VCaP (cell line): ENCODE measurements around the gene ENTPD1.

Source experiments
- H3K27ac ChIP-seq: fragments of 450-650 bp; 2 replicates; pipeline ENCODE4 v1.5.1; 2017
- TF ChIP-seq, protein P1 (sequence below): fragments of 450-650 bp; conservative IDR thresholded peaks from 2 replicates; pipeline ENCODE4 v1.5.1; 2017; ENCODE audit warnings: mild to moderate bottlenecking, moderate library complexity

The ENTPD1 gene

DNA sequence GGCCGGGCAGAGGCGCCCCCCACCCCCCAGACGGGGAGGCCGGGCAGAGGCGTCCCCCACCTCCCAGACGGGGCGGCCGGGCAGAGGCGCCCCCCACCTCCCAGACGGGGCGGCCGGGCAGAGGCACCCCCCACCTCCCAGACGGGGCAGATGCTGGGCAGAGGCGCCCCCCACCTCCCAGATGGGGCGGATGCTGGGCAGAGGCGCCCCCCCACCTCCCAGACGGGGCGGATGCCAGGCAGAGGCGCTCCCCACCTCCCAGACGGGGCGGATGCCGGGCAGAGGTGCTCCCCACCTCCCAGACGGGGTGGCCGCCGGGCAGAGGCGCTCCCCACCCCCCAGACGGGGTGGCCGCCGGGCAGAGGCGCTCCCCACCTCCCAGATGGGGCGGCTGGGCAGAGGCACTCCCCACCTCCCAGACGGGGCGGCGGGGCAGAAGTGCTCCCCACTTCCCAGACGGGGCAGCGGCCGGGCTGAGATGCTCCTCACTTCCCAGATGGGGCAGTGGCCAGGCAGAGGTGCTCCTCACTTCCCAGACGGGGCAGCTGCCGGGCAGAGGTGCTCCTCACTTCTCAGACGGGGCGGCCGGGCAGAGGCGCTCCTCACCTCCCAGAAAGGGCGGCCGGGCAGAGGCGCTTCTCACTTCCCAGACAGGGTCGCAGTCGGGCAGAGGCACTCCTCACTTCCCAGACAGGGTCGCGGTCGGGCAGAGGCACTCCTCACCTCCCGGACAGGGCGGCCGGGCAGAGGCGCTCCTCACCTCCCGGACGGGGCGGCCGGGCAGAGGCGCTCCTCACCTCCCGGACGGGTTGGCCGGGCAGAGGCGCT, 53.6 kb downstream of the ENTPD1 start:
- no peak overlapping the region for H3K27ac ChIP-seq
- TF ChIP-seq, protein P1, sequence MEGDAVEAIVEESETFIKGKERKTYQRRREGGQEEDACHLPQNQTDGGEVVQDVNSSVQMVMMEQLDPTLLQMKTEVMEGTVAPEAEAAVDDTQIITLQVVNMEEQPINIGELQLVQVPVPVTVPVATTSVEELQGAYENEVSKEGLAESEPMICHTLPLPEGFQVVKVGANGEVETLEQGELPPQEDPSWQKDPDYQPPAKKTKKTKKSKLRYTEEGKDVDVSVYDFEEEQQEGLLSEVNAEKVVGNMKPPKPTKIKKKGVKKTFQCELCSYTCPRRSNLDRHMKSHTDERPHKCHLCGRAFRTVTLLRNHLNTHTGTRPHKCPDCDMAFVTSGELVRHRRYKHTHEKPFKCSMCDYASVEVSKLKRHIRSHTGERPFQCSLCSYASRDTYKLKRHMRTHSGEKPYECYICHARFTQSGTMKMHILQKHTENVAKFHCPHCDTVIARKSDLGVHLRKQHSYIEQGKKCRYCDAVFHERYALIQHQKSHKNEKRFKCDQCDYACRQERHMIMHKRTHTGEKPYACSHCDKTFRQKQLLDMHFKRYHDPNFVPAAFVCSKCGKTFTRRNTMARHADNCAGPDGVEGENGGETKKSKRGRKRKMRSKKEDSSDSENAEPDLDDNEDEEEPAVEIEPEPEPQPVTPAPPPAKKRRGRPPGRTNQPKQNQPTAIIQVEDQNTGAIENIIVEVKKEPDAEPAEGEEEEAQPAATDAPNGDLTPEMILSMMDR, result no peak

DNA sequence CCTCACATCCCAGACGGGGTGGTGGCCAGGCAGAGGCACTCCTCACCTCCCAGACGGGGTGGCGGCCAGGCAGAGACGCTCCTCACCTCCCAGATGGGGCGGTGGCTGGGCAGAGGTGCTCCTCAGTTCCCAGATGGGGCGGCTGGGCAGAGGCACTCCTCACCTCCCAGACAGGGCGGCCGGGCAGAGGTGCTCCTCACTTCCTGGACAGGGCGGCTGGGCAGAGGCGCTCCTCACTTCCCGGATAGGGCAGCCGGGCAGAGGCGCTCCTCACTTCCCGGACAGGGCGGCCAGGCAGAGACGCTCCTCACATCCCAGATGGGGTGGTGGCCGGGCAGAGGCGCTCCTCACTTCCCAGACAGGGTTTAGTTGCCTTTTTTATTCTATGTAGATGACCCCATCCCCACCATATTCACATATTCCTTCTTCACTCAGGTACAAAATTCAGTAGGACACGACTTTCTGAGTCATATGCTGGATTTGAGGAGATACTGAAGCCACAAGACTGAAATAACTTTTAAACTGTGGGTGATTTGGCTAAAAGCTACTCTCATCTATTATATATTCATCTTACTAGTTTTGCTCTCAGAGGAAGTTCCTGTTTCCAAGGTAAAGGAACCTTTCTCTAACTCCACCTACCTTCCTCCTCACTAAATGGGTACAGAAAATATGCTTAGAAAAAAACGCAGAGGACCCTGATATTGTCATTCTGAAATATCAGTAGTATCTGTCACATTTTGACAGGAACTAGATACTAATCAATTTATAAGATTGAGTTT, 54.4 kb downstream of the ENTPD1 start:
- H3K27ac ChIP-seq, result no peak overlapping the region
- TF ChIP-seq, protein P1, result no peak

DNA sequence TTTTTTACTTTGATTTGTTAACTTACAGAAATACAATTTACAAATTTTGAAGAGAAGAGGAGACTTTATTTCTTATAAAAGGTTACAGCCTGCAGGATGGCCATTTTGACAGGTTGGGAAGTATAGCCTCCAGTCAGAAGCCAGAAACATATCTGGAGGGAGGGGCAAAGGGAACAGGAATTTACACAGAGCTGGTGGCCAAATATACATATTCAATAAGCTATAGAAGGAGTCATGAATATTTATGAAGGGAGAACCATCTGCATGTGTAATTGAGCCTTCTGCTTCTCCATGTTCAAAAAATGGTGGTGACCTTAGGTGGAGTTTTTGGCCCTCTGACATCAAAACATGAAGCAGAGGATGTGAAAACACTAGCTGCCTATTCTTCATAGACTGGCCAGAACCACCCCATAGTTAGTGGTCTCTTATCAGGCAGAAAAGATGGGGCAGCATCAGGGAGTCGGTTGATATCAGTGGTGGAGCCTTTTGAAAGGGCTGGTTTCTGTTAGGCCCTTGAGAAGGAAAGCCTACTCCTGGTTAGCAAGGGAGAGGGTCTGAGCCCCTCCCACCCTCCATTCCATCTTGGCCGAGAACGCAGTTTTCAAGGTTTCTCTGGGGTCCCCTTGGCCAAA, 57.2 kb downstream of the ENTPD1 start:
- no peak overlapping the region for H3K27ac ChIP-seq
- TF ChIP-seq, protein P1, result no peak

DNA sequence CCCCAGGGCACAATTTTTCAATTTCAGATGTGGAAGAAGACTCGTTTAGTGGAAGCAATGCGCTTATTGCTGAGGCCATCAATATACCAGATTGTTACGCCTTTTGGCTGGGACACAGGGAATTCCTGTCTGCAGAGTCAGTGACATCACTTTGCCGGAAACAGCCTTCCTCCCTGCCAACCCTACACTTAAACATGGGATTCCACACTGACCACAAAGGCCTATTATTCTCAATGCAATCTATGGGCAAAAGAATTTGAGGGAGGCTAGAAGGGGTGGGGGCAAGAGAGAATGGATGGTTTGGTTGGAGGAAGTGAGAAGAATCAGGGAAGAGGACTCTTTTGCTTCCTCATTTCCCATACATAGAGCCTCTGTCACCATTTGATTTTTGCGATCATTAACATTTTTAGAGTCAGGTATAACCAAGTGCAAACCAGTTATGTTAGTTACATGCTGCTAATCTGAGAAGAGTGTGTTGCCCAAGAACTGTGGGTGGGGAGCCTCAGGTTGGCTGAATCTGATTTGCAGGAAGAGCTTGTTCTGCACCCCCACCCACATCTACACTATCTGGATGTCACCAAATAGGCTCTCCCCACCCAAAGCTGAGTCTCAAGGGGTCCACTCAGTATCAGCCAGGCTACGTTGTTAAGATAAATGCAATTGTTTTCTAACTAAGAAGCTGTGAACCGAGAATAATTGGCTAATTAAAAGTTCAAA, 58.2 kb downstream of the ENTPD1 start:
- H3K27ac ChIP-seq, result no peak overlapping the region
- TF ChIP-seq, protein P1, result no peak

DNA sequence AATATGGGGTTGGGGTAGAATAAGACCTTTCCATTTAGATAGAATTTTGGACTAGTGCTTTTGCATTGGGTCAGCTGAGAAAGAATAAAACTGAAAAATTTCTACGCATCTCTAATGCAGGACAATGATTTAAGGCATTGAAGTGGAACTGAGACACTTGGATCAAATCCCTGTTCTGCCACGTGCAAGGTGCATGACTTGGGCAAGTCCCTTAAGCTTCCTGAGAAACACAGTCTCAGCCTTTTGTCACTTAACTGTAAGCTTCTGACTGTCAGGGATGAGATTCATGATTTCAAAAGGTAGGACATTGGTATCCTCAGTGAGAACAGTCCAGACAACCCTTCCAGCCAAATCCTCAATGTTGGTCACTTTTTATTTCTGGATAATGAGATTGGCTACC, 59.2 kb downstream of the ENTPD1 start:
- TF ChIP-seq, protein P1, result no peak
- no peak overlapping the region for H3K27ac ChIP-seq

DNA sequence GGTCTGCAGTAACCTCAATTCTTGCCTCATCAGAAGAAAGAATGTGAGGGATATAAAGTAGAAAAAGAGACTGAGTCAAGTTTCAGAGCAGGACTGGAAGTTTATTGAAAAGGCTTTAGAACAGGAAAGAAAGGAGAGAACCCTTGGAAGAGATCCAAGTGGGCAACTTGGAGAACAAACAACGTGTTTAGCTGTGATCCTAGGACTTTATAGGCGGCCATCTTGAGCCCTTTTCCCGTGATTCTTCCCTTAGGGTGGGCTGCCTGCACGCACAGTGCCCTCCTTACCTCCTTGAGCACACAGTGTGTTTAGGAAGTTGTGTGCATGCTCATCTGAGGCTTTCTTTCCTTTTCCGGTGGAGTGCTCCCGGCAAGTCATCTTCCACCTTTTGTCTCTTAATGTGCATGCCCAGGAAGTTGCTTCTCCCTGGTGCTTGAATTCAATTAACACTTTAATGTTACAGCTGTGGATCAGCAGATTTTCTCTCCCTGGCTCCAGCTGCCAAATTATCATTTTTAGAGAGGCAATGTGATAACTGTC, 59.8 kb downstream of the ENTPD1 start:
- TF ChIP-seq, protein P1, result no peak
- H3K27ac ChIP-seq, result no peak overlapping the region
